GM12878 (cell line): ENCODE measurements around the gene PABPC1L.

ENCODE experiments used
- ATF3 ChIP-seq: IDR thresholded peaks from 2 replicates; pipeline ENCODE4 v1.6.1; 2011; ENCODE audit warnings: low read depth, mild to moderate bottlenecking, low read length, moderate library complexity, borderline replicate concordance; ENCODE audit errors: extremely low read depth
- BCLAF1 ChIP-seq: fragments of 450-650 bp; IDR thresholded peaks from 2 replicates; pipeline ENCODE4 v1.6.1; 2017; ENCODE audit warnings: antibody characterized with exemption, mild to moderate bottlenecking, moderate library complexity
- CREB1 ChIP-seq: IDR thresholded peaks from 2 replicates; pipeline ENCODE4 v1.6.1; 2012; ENCODE audit warnings: low read depth, mild to moderate bottlenecking, inconsistent platforms
- CTCF ChIP-seq, 3 experiments: IDR thresholded peaks in 2 of 3; conservative IDR thresholded peaks in 1 of 3; 2 replicates each; pipeline ENCODE4 v1.5.1; 2011; ENCODE audit warnings: low read depth in 3 of 3, low read length in 3 of 3, mild to moderate bottlenecking in 3 of 3, control low read depth in 2 of 3, moderate library complexity in 2 of 3, inconsistent platforms in 1 of 3, mixed read lengths in 1 of 3; ENCODE audit not compliant: control insufficient read depth in 2 of 3, insufficient read depth in 1 of 3; ENCODE audit errors: extremely low read depth in 1 of 3
- JUND ChIP-seq: IDR thresholded peaks from 2 replicates; pipeline ENCODE4 v1.6.1; 2012; ENCODE audit warnings: low read depth, mild to moderate bottlenecking, low read length, improper control_type of control experiment, moderate library complexity
- MAX ChIP-seq: IDR thresholded peaks from 2 replicates; pipeline ENCODE4 v1.6.1; 2012; ENCODE audit warnings: low read depth, low read length, improper control_type of control experiment
- MEF2A ChIP-seq: IDR thresholded peaks from 2 replicates; pipeline ENCODE4 v1.6.1; 2011; ENCODE audit warnings: low read depth, mild to moderate bottlenecking, low read length, moderate library complexity; ENCODE audit not compliant: insufficient read depth
- POLR2A ChIP-seq: IDR thresholded peaks from 2 replicates; pipeline ENCODE4 v1.6.1; 2011; ENCODE audit warnings: low read depth, mild to moderate bottlenecking, low read length
- POLR2AphosphoS2 ChIP-seq: IDR thresholded peaks from 2 replicates; pipeline ENCODE4 v1.6.1; 2011; ENCODE audit warnings: low read depth, mild to moderate bottlenecking, low read length, improper control_type of control experiment, moderate library complexity
- POU2F2 ChIP-seq: IDR thresholded peaks from 3 replicates; pipeline ENCODE4 v1.6.1; 2011; ENCODE audit warnings: low read depth, mild to moderate bottlenecking, low read length, borderline replicate concordance
- RAD21 ChIP-seq: IDR thresholded peaks from 2 replicates; pipeline ENCODE4 v1.6.1; 2011; ENCODE audit warnings: mild to moderate bottlenecking, low read depth, low read length, moderate library complexity; ENCODE audit not compliant: insufficient read depth
- SIX5 ChIP-seq: IDR thresholded peaks from 2 replicates; pipeline ENCODE4 v1.6.1; 2011; ENCODE audit warnings: mild to moderate bottlenecking, low read depth, low read length, moderate library complexity; ENCODE audit not compliant: severe bottlenecking

GRCh38 chr20:44952731-44953130 is 42.9 kb downstream of the PABPC1L start:
- no peak for TF ChIP-seq POLR2AphosphoS2
- TF ChIP-seq SIX5, result no peak
- TF ChIP-seq MEF2A, result no peak
- no peak for TF ChIP-seq MAX
- no peak for TF ChIP-seq BCLAF1
- TF ChIP-seq JUND, result no peak
- no peak for TF ChIP-seq POLR2A
- no peak for TF ChIP-seq ATF3
- no peak for TF ChIP-seq CTCF (IDR thresholded peaks at IDR 0.05 in 2 of 3, conservative IDR thresholded peaks at IDR 0.05 in 1 of 3; ENCODE audit: control insufficient read depth in 2 of 3, extremely low read depth in 1 of 3, insufficient read depth in 1 of 3, low read depth in 3 of 3, low read length in 3 of 3)
- no peak for TF ChIP-seq CREB1
- no peak for TF ChIP-seq RAD21
- TF ChIP-seq POU2F2, result no peak
